ENCODE data around the gene ACAP3.

DNA sequence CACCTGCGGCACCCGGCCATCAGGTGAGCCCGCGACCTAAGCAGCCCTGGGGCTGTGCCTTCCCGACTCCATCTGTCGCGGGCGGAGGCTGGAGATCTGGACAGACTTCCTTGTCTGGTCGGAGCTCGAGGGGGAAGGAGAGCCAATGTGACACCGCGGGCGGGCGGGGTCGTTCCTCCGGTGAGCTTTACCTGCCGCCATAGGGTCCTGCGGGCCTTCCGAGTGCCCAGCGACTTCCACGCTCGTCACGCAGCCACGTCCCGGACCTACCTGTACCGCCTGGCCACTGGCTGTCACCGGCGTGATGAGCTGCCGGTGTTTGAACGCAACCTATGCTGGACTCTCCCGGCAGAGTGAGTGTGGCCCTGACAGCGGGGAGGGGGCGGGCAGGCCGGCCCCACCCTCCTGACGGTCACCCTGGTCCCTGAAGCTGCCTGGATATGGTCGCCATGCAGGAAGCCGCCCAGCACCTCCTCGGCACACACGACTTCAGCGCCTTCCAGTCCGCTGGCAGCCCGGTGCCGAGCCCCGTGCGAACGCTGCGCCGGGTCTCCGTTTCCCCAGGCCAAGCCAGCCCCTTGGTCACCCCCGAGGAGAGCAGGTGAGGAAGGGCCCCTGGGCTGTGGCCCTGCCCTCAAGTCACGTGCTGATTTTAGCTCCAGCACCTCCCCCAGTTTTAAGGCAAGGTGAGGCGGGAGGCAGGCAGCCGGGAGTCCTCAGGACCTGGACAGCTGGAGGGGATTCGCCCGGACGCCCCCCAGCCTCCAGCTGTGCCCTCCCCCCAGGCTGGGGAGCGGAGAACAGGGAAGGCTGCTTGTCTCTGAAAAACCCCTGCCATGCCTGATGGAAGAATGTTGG, 1.8 kb upstream of the ACAP3 start:
- TF ChIP-seq GATA2 (IDR thresholded peaks at IDR 0.05; ENCODE audit: low read depth, low read length) (no peak), GATA3 (IDR thresholded peaks at IDR 0.05; ENCODE audit: low read depth, low read length) (no peak)
